ENCODE results near the gene HTATIP2.
"Not testable (repeated sequence)": the region's sequence is repeated elsewhere in the genome, so short reads cannot be mapped to it uniquely, and the experiment has no call there.

Gene HTATIP2

DNA sequence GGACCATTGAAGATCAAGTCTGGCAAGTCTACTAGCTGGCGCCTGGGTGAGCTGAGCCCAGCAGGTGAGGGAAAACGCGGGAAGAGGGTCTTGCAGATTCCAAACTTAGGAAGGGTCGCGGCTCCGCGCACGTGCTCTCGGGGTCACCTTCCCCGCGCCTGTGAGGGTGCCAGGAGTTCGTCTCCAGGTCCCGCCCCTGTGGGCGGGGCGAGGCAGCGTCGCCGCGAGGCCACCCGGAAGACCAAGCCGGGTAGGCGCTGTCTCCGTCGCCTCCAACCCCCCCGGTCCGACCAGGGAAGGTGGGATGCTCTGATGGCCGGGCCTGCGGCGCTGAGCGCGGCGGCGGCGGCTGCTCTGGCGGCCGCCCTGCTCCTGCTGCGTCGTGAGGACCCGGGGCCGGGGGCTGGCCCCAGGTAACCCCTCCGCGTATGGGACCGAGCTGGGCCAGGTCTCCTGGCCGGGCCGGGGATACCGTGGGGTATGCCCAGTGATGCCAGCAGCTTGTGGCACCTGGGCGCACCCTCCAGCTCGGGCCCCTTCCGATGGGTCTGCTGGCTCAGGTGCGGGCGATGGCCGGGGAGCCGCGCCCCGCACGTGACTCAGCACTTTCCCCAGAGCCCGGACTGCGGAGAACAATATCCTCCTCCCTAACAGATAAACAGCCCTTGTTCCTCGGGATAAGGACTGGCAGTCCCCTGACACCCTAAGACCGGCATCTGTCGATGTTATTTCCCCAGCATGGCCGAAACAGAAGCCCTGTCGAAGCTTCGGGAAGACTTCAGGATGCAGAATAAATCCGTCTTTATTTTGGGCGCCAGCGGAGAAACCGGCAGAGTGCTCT lies at the start of gene HTATIP2:
TSS of gene HTATIP2 (plus strand) at position 215 of the 841 bp plus-strand sequence. CDS start at position 739, 524 bp downstream.
- DNase-seq = no peak

DNA sequence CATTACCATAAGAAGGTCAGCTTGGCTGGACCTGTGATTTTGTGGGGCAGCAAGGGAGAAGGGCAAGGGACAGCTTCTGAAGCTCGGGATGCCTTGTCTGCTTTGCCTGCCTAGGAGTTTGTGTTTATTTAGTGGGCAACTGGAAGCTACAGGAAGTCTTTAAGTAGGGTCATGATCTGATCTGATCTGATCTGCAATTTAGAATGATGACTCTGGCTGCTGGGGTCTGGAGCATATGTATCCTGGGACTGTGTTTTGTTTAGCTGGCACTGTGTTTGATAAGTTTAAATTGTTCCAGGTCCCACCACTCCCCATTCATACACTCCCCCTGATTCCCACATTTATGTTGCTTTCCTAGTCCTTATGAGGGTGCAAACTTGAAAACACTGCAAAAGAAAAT lies 47.7 kb upstream of the HTATIP2 start:
- no peak for DNase-seq

DNA sequence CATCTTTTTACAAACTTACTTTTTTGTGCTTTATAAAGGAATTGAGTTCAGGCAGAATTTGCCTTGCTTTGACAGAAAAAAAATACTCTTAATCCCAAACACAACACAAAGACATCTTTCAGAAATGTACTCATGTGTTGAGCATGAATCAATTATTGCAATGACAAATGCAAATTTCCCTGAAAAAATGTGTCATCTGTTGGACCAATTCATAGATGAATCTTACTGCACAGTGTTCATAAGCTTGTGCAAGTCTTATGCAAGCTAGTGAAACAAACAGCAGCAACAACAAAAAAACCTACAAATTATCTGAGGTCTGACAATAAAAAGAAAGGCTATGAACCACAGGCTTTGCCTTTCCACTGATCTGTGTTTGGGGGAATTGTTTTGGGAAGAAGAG lies 42.3 kb upstream of the HTATIP2 start:
- DNase-seq = no peak

DNA sequence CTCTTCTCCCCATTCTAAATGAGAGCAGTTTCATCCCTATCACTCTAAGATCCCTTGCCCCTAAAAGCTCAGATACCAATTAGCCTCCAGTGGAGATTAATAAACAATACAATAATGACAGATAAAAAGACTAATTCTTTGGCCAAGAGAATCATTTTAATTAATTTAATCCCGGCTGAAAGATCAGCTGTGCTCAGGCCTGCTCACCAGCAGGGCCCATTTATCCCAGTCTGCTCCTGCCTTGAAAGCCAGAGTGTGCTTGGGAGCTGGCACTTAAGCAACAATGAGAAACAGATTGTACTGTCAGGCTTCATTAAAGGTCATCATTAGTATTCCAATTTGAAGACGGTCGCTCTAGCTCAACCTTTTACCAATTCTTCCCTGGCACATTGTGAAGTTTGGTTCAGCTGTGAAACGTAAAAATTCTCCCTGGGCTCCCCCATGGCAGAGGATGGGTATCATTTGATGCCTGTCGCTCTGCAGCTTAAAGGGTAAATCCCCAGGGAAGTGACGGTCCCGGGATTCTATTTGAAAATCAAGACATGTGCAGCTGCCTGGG lies 36.1 kb upstream of the HTATIP2 start:
- no peak for DNase-seq

DNA sequence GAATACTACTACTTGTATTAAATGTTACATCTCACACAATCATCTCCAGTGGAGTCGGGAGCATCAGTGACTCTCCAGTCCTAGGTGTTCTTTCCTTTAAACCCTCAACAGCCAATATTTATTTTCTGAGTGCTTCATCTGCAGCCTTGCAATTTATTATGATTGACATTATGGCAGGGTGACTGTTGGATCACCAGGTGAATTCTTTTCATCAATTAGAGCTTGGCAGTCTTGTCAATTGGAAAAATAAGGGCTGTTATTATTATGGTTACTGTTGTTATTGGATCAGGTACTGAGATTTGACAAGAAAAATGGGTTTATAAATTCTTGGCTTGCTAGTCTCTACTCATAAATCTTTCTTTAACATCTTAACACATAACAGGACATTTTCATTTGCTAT lies 27.5 kb upstream of the HTATIP2 start:
- DNase-seq = no peak

DNA sequence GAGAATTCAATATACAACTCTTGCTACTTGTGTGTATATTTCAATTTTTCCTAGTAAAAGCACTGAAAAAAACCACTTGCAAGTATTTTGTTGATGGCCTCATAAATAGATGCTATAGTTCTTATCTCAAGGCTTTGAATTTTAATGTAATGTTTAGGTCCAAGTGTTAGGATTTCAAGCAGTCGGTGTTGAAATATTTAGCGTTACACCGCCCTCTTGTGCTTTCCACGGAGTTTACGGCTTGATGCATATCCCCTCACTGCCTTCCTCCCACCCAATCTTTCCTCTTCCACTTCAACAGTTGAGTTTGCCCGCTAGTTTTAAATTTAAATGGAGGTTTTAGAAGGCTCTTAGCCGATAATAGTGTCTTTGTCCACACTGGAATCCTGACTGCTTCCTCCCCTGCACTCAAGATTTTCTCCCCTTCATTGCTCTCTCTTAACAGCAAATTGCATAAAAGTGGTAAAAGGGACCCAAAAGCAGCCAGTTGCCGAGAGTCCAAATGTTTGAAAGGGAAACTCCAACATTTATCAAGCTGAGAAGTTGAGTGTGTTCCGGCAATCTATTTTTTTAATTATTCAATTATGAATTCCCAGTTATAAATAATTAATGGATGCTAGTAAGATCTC lies 25.9 kb upstream of the HTATIP2 start:
- DNase-seq = no peak

DNA sequence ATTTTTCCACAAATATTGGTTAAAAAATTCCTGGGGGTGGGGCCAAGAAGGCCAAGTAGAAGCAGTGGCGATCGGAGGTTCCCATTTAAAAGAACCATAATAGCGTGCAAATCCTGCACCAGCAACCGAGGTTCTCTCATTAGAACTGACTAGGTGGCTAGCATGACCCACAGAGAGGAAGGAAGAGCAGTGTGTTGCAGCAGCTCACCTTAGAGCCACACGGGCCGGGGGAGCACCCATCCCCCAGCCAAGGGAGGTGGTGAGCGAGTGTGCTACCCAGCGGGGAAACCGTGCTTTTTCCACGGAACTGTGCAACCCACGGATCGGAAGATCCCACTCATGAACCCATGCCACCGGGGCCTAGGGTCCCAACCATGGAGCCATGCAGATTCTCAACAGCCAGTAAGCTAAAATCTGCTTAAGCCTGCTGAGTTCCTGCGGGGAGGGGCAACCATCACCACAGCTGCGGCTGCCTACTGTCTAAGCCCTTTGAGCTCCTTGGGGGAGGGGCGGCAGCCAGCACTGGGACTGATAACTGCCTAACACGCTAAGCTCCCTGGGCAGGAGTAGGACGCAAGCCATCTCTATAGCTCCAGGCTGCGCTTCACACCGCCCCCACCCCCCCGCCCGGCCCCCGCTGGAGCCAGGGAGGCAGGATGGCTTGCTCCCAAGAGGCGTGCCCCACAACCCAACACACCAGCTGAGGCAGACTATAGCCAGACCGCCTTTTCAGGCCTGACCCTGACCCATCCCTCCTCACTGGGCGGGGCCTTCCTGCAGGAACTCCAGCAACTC lies 21.0 kb upstream of the HTATIP2 start:
- DNase-seq = no peak

DNA sequence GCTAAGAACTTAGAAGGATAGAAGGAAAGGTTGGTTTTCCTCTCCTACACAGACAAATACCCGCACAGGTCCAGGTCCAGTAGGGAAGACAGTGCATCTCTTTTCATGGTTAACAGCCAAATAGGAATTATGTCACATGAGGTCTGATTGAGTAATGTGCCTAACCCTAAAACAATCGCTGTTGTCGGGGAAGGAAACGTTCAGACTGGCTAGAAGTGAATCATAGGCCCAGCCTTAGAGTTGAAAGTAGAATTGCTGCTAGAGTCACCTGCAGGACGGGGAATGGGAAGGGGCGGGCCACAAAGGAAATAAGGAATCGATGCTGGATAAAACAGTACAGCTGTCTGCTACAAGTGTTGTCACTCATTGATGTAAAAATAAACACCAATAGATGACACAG lies 12.4 kb upstream of the HTATIP2 start:
- DNase-seq = no peak

DNA sequence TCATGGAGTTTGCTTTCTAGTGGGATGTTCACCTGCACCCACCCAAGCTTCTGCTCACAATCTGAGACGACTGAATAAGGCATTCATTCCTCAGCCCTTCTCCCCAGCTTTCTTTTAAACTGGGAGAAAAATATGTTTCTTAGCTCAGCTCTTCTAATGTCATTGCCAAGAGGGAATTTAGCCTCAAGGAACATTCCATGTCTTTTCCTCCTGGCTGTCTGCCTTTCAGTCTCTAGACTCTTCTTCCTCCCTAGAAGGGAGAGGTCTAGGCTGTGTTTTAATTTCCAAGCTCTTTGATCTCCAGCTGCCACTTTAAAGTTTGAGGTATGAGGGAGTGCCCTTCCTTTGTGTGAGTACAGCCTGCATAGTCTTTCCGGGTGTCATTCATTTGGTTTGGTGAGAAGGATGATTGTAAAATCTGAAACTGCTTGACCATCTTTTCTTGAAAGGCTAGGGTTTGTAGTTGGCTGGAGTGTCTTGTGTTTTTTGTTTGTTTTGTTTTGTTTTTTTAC lies 11.7 kb upstream of the HTATIP2 start:
- no peak for DNase-seq

DNA sequence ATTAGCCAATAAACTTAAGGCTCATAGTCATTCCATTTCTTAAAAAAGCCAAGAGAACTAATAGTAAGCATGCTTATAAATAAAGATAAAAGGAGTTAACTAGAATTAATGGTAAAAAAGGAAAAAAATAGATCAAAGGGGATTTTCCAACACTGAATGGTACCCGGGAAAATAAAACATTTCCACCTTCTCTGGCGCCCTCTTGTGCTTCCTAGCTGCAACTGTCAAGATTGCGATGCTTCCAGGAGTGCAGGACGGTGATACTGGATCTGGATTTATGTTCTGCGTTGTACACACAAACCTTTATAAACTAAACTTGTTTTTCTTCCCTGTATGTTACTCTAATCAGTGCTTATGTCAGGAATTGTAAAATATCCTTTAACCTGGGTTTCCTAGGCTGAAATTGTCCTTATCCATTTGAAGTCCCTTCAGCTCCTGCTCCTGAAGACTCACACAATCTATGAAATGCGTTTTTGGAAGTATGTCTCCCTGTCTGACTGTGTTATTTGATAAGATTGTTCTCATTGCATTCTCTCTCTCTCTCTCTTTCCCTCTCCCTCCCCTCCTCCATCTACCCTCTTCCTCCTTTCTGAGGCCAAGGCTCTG lies 9.6 kb upstream of the HTATIP2 start:
- no peak for DNase-seq

DNA sequence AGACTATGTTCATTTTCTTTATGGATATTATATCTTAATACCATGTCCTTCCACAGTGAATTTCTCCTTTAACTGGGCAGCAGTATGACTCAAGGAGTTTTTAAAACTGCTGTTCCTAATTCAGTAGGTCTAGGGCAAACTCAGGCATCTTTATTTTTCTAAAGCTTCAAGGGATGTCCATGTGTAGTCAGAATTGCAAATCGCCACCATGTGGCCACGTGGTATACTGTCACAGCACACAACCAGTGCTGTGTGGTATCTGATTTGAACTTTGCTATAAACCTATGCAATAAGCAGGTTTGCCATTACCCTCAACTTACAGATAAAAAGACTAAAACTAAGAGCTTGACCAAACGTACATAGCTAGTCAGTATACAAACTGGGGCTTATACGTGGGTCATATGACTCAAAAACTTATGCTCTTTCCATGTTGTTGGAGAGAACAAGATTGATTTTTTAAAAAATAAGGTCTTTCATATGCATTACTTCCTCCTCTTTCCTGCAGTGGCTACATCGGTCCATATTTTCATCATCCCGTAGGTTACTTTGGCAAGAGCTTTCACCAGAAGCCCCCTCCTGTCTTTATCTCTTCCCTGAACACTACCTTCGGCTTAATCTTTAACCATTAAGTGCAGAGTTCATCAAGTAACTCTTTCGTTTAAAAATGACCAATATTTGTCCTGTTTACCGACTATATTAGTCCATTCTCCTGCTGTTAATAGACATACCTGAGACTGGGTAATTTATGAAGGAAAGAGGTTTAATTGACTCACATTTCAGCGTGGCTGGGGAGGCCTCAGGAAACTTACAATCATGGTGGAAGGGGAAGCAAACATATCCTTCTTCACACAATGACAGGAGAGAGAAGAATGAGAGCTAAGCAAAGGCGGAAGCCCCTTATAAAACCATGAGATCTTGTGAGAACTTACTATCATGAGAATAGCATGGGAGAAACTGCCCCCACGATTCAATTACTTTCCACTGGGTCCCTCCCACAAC lies 8.0 kb upstream of the HTATIP2 start:
- no peak for DNase-seq

DNA sequence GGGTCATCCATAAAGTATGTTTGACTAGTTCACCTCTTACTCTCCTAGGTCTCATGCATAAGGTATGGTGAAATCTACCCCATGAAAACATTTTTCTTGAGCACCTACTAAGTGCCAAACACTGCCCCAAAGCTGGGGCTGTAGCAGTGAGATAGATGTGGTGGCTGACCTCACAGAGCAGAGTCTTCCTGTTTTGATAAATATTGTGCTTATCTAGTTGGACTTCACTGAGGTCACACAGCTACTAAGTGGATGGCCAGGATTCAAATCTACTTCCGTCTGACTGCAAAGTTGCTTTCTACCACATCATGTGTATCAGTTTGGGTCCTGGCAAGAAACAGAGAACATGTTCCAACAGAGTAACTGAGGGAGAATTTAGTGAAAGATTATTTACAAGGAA lies 6.4 kb upstream of the HTATIP2 start:
- no peak for DNase-seq

DNA sequence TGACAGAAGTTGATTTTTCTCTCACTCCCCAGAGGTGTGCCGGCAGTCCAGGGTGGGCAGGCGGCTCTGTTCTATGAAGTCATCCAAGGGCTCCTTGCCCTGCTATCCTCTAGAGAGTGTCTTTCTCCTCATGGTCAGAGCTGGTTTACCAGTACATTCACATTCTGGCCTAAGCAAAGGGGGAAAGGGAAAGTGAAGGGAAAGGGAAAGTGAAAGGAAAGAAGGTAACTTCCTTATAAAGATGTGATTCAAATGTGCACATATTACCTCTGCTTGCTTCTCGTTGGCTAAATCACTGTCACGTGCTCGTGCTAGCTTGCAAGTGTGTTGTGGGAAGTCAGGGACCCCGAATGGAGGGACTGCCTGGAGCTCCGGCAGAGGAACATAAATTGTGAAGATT lies 2.9 kb upstream of the HTATIP2 start:
- no peak for DNase-seq

DNA sequence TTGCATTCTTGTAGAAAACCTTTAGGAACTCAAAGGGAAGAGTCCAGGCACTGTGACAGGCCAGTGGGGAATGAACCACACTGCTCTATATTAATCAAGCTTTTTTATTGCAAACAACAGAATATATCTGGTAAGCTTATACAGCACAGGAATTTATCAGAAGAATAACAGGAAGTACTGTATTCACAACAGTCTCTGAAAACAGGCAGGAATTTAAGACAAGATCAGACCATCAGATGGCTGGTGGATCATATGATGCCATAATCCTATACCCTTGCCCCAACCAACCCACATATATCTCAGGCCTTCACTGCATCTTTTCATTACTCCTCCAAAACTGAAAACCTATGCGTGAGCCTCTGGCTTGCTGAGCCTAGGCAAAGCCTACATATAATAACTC lies 1.0 kb upstream of the HTATIP2 start:
- no peak for DNase-seq

DNA sequence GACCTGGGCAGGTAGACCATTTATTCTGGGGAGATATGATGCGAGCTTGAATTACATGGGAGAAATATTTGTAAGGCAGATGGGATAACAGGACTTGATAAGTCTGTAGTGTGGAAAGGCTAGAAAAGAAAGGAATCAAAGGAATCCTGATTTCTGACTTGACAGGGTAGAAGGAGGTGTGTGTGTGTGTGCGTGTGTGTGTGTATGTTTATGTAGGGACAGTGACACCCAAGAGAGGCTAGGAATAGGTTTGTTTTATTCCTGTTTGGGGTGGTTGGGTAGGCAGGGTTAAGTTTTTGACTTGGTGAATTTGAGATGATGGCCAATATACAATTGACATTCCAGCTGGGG lies 390 bp upstream of the HTATIP2 start:
- DNase-seq = no peak

DNA sequence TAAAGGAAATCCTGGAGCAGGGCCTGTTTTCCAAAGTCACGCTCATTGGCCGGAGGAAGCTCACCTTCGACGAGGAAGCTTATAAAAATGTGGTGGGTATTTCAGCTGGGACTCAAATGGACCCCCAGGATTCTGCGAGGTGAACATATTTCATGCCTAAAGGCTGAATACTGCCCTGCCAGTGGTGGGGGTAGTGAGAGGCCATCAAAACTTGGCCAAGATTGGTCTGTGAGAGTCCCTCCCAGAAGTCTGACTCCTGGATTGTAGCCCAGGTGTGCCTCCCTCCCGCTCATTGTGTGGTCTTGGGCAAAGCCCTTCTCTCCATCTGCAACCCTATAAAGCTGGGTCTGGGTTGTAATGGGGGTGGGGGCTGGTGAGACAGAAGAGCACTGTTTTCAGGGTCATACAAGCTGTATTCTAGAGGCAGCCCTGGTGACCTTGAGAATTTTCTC lies 853 bp downstream of the HTATIP2 start:
- no peak for DNase-seq

DNA sequence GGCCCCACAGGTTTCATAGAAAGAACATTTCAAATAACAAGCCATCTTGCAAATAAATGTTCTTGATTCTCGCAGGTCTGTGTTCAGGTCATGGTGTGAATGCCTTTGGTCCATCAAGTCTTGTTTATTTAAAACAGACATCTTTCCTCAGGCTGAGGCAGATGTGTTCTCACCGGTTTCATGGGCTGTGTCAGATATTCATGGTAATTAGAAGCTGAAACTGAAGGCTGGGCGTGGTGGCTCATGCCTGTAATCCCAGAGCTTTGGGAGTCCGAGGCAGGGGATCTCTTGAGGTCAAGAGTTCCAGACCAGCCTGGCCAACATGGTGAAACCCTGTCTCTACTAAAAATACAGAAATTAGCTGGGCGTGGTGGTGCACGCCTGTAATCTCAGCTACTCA lies 2.0 kb downstream of the HTATIP2 start:
- DNase-seq = not testable (repeated sequence)

DNA sequence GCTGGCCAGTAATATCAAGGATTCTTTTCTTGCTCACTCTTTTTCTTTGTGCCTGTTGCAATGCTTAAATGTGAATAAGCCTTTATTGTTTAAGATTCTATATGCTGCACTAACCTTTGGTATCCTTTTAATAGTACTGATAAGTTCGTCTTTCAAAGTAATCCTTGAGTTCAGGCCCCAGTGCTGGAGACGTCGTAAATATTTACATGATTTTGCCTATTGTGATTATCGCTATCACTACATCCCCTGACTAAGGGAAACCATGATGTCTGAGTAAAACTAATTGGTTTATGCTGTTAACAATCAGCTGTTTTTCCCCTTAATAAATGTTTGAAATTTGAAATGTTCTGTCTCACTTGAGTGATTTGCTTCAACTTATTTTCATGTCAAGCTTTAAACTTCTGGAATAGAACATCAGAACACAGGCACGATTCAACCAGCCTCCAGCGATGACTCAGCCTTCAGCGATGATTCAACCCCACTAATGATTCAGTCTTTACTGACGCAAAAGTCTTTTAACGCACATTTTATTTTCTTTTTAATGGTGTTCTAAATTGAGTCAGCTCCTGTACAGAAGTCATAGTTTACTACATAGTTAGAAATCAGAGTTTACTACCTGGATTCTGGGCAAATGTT lies 3.9 kb downstream of the HTATIP2 start:
- DNase-seq = no peak

DNA sequence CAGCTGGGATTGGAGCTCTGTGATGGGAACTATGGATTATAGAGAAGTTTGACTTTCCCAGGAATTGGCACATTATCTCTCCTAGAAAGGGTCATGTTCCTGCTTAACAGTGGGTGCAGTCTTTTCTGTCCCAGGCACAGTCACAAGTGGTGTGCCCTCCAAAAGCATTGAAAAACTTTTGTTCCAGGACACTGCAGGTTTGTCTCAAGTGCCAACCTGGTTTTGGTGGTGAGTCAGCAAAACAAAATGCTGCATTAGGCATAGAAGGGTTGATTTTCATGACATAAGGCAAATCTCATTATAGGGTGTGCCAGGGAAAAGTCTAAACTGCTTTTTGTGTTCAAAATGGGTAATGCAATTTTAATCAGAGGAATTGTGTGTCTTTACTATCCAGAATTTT lies 4.9 kb downstream of the HTATIP2 start:
- DNase-seq = no peak

DNA sequence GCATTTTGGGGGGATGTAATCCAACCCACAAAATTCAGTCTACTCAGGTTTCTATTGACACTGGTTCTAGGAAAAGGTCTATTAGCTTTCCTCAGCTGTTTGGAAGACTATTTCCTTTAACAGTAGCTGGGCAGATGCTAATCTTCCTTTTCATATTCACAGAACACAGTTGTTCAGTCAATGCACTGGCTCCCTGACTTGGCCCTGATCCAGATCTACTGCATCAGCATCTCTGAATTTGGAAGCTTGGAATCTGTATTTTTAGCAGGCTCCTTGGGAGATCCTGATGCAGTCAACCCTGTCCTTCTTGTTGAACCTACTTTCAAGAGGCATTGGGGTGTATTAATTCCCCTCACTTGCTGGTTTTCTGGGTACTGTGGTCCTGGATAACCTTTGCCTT lies 6.3 kb downstream of the HTATIP2 start:
- DNase-seq = no peak

DNA sequence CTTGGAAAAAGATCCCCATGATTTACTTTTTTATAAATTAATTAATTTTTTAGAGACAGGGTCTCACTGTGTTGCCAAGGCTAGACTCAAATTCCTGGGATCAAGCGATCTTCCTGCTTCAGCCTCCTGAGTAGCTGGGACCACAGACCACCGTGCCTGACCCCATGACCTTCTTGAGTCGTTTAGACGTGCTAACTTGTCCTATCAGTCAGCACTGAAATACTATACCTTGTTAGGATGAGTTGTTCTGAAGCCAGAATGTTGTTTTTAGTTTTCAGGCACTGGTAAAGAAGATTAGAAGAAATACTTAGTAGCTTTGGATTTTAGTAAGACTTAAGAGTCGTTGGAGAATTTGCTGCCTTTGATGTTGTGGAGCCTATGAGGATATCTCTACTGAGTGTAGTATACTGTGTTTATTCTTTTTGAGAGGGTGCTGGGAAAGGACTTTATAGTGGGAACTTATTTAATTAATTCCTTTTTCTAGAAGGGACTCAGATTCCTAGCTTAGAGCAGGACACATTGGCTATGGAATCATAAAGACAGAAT lies 8.6 kb downstream of the HTATIP2 start:
- no peak for DNase-seq
